ENCODE data around the gene UNC5C.

GRCh38 chr4:95379633-95380032 lies 169.1 kb downstream of the UNC5C start:
- TF ChIP-seq POLR2AphosphoS5 (IDR thresholded peaks at IDR 0.05; ENCODE audit: low read depth, low read length) (no peak), CTCF (IDR thresholded peaks at IDR 0.05) (no peak), SIN3A (IDR thresholded peaks at IDR 0.05; ENCODE audit: borderline replicate concordance, insufficient read depth, low read depth, low read length) (no peak)

All from Panc1 (cell line).